AG08396 (cell line): Measurements from ENCODE around the gene OR2W1.
A peak's percentile ranks its signal among the peaks of the same experiment; 100 is the strongest.

Experiments
- DNase-seq: peaks from one replicate; pipeline ENCODE4 v3.0.0; 2012; ENCODE audit warnings: low spot score, mixed read lengths

The OR2W1 gene, protein sequence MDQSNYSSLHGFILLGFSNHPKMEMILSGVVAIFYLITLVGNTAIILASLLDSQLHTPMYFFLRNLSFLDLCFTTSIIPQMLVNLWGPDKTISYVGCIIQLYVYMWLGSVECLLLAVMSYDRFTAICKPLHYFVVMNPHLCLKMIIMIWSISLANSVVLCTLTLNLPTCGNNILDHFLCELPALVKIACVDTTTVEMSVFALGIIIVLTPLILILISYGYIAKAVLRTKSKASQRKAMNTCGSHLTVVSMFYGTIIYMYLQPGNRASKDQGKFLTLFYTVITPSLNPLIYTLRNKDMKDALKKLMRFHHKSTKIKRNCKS

DNA sequence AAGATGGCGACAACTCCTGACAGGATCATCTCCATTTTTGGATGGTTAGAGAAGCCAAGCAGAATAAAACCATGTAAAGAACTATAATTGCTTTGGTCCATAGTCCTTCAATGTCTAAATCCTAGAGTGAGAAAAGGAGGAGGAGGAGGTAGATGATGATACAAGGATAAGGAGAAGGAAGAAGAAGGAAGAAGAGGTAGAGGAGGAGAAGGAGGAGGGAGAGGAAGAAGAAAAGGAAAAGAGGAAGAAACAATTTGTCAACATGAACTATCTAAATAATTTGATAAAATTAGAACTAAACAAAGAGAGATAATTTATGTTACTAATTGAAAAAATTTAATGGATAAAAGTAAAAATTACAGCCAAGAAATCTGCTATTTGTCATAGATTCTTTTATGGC, at the start of gene OR2W1:
OR2W1 (minus strand) TSS at position 101 of the 400 bp plus-strand sequence; CDS start at position 101, 0 bp downstream.
- no peak for DNase-seq

- DNase-seq, result no peak
Observed at GRCh38 chr6:29092957-29093356, 48.0 kb upstream of the OR2W1 start.

- no peak for DNase-seq
Observed at GRCh38 chr6:29087213-29087612, 42.2 kb upstream of the OR2W1 start, which contains the start of gene OR2B3. TSS of gene OR2B3 (minus strand) at chr6:29087313. CDS start at chr6:29087248, 65 bp downstream.

GRCh38 chr6:29082457-29082856, 37.5 kb upstream of the OR2W1 start:
- no peak for DNase-seq

DNA sequence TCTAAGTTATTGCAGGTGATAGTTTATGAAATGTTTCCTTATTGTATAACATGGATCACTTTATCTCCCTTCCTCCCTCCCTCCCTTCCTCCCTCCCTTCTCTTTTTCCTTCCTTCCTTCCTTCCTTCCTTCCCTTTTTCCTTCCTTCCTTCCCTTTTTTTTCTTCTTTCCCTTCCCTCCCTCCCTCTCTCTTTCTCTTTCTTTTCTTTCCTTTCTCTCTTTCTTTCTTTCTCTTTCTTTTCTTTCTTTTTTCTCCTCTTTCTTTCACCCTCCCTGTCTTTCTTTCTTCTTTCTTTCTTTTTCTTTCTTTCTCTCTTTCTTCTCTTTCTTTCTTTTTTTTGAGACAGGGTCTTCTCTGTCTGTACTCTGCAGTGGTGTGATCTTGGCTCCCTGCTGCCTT, 36.3 kb upstream of the OR2W1 start:
- DNase-seq, result no peak

GRCh38 chr6:29079203-29079602, 34.2 kb upstream of the OR2W1 start:
- DNase-seq, result no peak

- peak; percentile 9 for DNase-seq
Observed at GRCh38 chr6:29071831-29072723, 27.1 kb upstream of the OR2W1 start.

- DNase-seq, result no peak
Observed at GRCh38 chr6:29051680-29052079, 6.7 kb upstream of the OR2W1 start.

GRCh38 chr6:29035951-29036350, 9.0 kb downstream of the OR2W1 start:
- no peak for DNase-seq

GRCh38 chr6:29028821-29029220, 16.2 kb downstream of the OR2W1 start:
- no peak for DNase-seq

DNA sequence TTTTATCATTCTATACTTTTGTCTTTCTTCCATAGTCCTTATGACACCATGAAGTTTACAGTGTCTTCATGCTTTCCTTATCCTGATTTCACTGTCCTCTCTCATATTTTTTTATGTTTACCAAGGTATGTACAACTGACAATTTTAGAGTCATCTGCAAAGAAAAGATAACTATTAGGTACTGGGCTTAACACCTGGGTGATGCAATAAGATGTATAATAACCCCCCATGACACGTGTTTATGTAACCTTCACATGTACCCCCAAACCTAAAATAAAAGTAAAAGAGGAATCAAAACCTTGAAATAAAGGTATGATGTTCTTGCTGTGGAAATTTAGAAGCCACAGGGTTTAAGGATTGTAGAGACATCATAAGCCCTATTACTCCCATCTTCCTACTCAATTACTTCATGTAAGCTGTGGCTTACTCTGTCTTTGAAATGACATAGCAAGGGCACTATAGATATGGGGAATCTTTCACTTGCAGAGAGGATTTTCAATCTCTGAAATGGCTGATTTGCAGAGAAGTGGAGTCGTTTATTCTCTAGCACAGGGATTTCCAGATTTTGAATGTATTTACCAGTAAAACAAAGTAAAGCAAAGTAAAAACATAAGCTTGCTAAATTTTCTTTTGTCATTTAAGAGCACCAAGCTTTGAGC, 18.9 kb downstream of the OR2W1 start:
- DNase-seq, result no peak

- DNase-seq, result no peak
Observed at GRCh38 chr6:29021434-29021833, 23.5 kb downstream of the OR2W1 start.

GRCh38 chr6:29019629-29020028, 25.3 kb downstream of the OR2W1 start:
- DNase-seq, result no peak

GRCh38 chr6:29017428-29017802, 27.6 kb downstream of the OR2W1 start:
- DNase-seq, result no peak

GRCh38 chr6:29016559-29017427, 28.2 kb downstream of the OR2W1 start:
- DNase-seq, result peak; percentile 73

GRCh38 chr6:29014729-29015608, 30.0 kb downstream of the OR2W1 start:
- no peak for DNase-seq

DNA sequence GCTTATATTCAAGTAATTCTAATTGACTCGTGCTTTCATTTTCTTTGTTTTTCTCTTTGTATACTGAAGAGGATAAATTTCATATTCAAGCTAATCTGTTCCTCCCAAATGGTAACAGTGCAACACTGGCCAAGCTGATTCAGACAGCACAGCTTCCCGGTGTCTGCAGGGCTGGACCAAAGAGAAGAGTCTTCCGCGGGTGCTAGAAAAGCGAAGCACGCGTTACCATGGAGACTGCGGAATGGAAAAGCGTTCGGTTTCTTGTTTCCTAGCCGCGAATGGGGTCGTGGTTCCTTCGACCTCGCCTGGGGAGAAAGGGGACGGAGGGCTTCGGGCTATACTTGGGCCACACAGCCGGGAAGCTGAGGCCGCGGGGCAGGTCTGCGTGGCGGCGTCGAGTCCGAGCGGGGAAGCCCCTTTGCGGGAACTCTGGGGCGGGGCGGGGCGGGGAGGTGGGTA, 33.7 kb downstream of the OR2W1 start:
- DNase-seq, result peak; percentile 73

DNA sequence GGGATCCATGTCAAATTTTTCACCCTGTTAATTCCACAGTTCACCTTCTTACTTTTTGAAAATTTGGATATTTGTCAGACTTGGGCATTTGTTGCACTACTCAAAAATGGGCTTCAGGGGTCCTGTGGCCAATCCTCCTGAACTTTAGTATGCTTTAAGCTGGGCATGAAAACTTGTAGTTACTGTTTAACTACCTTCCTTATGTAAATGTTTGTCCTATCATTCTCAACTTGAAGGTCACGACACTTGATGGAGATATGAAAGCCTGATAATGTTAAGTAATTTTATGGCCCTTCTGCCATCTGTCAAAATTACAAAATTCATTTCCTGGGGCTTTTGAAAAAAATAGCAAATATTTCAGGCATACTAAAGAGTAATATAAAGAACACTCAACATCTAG, 35.6 kb downstream of the OR2W1 start:
- DNase-seq, result no peak

GRCh38 chr6:29008089-29008488, 36.9 kb downstream of the OR2W1 start:
- no peak for DNase-seq

GRCh38 chr6:29005183-29005885, 39.6 kb downstream of the OR2W1 start, which contains the start of gene ZNF311:
TSS of gene ZNF311 (minus strand) at chr6:29005315. CDS start at chr6:29003954, 1,361 bp downstream.
- DNase-seq, result peak; percentile 69
